ENCODE results near the gene DUOX1.

DNA sequence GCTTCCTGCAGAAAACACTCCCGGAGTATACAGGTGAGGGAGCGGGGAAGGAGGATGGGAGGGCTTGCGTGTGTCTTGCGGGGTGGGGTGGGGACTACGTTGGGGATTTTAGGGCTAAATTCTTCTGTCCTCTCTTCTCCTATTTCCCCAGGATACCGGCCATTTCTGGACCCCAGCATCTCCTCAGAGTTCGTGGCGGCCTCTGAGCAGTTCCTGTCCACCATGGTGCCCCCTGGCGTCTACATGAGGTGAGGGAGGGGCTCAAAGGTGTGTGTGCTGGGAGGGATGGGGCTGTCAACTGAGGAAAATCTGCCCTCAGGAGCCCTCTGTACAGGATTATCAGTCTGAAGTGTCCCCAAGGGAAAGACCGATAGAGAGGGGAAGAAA, 6.6 kb downstream of the DUOX1 start:
- TF ChIP-seq EP300 (IDR thresholded peaks at IDR 0.05): no peak
- TF ChIP-seq, protein P1, sequence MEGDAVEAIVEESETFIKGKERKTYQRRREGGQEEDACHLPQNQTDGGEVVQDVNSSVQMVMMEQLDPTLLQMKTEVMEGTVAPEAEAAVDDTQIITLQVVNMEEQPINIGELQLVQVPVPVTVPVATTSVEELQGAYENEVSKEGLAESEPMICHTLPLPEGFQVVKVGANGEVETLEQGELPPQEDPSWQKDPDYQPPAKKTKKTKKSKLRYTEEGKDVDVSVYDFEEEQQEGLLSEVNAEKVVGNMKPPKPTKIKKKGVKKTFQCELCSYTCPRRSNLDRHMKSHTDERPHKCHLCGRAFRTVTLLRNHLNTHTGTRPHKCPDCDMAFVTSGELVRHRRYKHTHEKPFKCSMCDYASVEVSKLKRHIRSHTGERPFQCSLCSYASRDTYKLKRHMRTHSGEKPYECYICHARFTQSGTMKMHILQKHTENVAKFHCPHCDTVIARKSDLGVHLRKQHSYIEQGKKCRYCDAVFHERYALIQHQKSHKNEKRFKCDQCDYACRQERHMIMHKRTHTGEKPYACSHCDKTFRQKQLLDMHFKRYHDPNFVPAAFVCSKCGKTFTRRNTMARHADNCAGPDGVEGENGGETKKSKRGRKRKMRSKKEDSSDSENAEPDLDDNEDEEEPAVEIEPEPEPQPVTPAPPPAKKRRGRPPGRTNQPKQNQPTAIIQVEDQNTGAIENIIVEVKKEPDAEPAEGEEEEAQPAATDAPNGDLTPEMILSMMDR (IDR thresholded peaks at IDR 0.05): no peak
- TF ChIP-seq POLR2A (IDR thresholded peaks at IDR 0.05): no peak

Measured in tibial nerve (tissue), 4 donors.